Thyroid gland (tissue), 4 donors: ENCODE data around the gene MAPK4.

Experiments
- POLR2A ChIP-seq, 2 donors: fragments of 450-650 bp; IDR thresholded peaks; one replicate each; pipeline ENCODE4 v1.6.1; 2017; ENCODE audit warnings: antibody characterized with exemption in 2 of 2, mild to moderate bottlenecking in 2 of 2, moderate library complexity in 1 of 2
- TF ChIP-seq, protein P1 (sequence below), 6 experiments: fragments of 200-600 bp in 3 of 6; fragments of 450-650 bp in 3 of 6; sonication (generic) in 3 of 6; IDR thresholded peaks; one replicate each; pipeline ENCODE4 v1.5.1; 2016 to 2019; ENCODE audit warnings: antibody characterized with exemption in 6 of 6, mild to moderate bottlenecking in 2 of 6, inconsistent platforms in 1 of 6, moderate library complexity in 1 of 6

DNA sequence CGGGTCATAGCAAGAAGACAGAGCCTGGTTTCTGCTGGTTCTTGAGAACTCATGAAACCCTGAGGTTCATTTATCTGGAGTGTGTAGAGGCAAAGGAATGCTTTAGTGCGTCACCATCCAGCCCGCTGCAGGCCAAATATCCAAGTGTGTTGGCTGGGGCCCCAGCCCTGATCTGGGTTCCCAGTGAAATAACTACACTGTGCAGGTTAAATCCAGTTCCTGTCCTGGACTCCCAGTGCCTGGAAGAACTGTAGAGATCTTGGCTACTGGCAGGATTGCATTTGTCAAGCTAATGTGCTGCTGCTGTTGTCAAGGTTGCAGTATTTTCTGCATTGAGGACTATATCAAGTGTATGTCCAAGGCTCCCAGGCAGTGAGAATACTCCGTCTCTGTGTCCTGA is 89.9 kb downstream of the MAPK4 start:
- TF ChIP-seq, protein P1, sequence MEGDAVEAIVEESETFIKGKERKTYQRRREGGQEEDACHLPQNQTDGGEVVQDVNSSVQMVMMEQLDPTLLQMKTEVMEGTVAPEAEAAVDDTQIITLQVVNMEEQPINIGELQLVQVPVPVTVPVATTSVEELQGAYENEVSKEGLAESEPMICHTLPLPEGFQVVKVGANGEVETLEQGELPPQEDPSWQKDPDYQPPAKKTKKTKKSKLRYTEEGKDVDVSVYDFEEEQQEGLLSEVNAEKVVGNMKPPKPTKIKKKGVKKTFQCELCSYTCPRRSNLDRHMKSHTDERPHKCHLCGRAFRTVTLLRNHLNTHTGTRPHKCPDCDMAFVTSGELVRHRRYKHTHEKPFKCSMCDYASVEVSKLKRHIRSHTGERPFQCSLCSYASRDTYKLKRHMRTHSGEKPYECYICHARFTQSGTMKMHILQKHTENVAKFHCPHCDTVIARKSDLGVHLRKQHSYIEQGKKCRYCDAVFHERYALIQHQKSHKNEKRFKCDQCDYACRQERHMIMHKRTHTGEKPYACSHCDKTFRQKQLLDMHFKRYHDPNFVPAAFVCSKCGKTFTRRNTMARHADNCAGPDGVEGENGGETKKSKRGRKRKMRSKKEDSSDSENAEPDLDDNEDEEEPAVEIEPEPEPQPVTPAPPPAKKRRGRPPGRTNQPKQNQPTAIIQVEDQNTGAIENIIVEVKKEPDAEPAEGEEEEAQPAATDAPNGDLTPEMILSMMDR (IDR thresholded peaks at IDR 0.05) = no peak
- TF ChIP-seq POLR2A (IDR thresholded peaks at IDR 0.05) = peak in 1 of 2 donors; percentile 47
